ENCODE data around the gene MXRA8.
A peak's percentile ranks its signal among the peaks of the same experiment; 100 is the strongest.

The MXRA8 gene

DNA sequence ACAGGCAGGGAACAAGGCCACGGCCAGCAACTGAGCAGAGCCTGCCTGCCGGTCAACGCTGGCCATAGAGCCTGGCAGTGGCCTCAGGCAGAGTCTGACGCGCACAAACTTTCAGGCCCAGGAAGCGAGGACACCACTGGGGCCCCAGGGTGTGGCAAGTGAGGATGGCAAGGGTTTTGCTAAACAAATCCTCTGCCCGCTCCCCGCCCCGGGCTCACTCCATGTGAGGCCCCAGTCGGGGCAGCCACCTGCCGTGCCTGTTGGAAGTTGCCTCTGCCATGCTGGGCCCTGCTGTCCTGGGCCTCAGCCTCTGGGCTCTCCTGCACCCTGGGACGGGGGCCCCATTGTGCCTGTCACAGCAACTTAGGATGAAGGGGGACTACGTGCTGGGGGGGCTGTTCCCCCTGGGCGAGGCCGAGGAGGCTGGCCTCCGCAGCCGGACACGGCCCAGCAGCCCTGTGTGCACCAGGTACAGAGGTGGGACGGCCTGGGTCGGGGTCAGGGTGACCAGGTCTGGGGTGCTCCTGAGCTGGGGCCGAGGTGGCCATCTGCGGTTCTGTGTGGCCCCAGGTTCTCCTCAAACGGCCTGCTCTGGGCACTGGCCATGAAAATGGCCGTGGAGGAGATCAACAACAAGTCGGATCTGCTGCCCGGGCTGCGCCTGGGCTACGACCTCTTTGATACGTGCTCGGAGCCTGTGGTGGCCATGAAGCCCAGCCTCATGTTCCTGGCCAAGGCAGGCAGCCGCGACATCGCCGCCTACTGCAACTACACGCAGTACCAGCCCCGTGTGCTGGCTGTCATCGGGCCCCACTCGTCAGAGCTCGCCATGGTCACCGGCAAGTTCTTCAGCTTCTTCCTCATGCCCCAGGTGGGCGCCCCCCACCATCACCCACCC is 27.0 kb downstream of the MXRA8 start, which contains the start of gene TAS1R3:
Gene TAS1R3 (plus strand): TSS at position 213 of the 898 bp plus-strand sequence. CDS start 66 bp downstream, at position 279.
- Mint-ChIP-seq H3K36me3 (ENCODE audit: insufficient read depth) (peaks cover 7% of the 10 kb centered on the region), H3K4me3 (no peak within 1 kb of the TSS), H3K27me3 (no peaks in the 10 kb centered on the region), H3K4me1 (peaks cover 2% of the 10 kb centered on the region), H3K9me3 (no peaks in the 10 kb centered on the region), H3K27ac (ENCODE audit: low read depth) (no peak within 1 kb of the TSS)
- no peak for ATAC-seq (replicated peaks; ENCODE audit: extremely low read depth, poor library complexity, severe bottlenecking)
- no peak for DNase-seq (ENCODE audit: low spot score in 2 of 2)

GRCh38 chr1:1330366-1331067 is 27.8 kb downstream of the MXRA8 start:
- no peak for ATAC-seq (replicated peaks; ENCODE audit: extremely low read depth, poor library complexity, severe bottlenecking)
- peaks cover 6% of the 10 kb centered on the region for H3K4me1 Mint-ChIP-seq
- no peaks in the 10 kb centered on the region for H3K27me3 Mint-ChIP-seq
- no peak overlapping the region for H3K4me3 Mint-ChIP-seq
- no peak for DNase-seq (ENCODE audit: low spot score in 2 of 2)
- peaks cover 12% of the 10 kb centered on the region for H3K36me3 Mint-ChIP-seq (ENCODE audit: insufficient read depth)
- H3K9me3 Mint-ChIP-seq: no peaks in the 10 kb centered on the region
- H3K27ac Mint-ChIP-seq (ENCODE audit: low read depth): no peak overlapping the region

DNA sequence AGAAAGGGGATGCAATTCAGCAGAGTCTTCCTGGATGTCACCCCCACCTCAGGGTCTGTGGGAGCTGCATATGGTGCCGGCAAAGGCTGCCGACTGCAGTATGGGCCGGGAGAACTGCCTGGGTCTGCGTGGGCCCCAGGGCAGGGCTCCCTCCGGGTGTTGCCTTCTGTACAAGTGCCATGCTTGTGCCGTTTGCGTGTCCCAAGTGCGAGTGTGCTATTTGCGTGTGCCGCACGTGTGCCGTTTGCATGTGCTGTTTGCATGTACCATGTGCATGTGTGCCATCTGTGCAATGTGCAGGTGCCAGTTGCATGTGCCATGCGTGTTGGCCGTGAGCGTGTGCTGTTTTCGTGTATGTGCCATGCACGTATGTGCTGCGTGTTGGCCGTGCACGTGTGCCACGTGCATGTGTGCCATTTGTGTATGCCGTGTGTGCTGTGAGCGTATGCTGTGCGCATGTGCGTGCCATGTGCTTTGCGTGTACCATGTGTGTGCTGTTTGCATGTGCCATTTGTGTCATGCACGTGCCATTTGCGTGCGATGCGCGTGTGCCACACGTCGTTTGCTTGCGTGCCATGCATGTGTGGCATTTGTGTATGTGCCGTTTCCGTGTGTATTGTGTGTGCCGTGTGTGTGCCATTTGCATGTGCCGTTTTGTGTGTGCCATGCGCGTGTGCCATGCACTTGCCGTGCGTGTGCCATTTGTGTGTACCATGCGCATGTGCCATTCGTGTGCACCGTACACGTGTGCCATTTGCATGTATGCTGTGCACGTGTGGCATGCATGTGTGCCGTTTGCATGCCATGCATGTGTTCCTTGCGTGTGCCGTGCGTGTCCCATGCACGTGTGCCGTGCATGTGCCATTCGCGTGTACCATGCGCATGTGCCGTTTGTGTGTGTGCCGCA is 28.8 kb downstream of the MXRA8 start:
- Mint-ChIP-seq H3K4me1 (peaks cover 8% of the 10 kb centered on the region), H3K9me3 (no peaks in the 10 kb centered on the region), H3K27ac (ENCODE audit: low read depth) (no peak overlapping the region), H3K36me3 (ENCODE audit: insufficient read depth) (peaks cover 12% of the 10 kb centered on the region), H3K27me3 (no peaks in the 10 kb centered on the region), H3K4me3 (no peak overlapping the region)
- DNase-seq (ENCODE audit: low spot score in 2 of 2) (no peak), ATAC-seq (replicated peaks; ENCODE audit: extremely low read depth, poor library complexity, severe bottlenecking) (no peak)

DNA sequence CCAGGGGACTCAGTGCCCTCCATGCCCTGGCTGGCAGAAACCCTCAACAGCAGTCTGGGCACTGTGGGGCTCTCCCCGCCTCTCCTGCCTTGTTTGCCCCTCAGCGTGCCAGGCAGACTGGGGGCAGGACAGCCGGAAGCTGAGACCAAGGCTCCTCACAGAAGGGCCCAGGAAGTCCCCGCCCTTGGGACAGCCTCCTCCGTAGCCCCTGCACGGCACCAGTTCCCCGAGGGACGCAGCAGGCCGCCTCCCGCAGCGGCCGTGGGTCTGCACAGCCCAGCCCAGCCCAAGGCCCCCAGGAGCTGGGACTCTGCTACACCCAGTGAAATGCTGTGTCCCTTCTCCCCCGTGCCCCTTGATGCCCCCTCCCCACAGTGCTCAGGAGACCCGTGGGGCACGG is 30.1 kb downstream of the MXRA8 start:
- peaks cover 11% of the 10 kb centered on the region for H3K36me3 Mint-ChIP-seq (ENCODE audit: insufficient read depth)
- no peak for DNase-seq (ENCODE audit: low spot score in 2 of 2)
- H3K27ac Mint-ChIP-seq (ENCODE audit: low read depth): no peak overlapping the region
- H3K4me1 Mint-ChIP-seq: peaks cover 17% of the 10 kb centered on the region
- no peak for ATAC-seq (replicated peaks; ENCODE audit: extremely low read depth, poor library complexity, severe bottlenecking)
- H3K27me3 Mint-ChIP-seq: no peaks in the 10 kb centered on the region
- H3K9me3 Mint-ChIP-seq: no peaks in the 10 kb centered on the region
- H3K4me3 Mint-ChIP-seq: no peak overlapping the region

DNA sequence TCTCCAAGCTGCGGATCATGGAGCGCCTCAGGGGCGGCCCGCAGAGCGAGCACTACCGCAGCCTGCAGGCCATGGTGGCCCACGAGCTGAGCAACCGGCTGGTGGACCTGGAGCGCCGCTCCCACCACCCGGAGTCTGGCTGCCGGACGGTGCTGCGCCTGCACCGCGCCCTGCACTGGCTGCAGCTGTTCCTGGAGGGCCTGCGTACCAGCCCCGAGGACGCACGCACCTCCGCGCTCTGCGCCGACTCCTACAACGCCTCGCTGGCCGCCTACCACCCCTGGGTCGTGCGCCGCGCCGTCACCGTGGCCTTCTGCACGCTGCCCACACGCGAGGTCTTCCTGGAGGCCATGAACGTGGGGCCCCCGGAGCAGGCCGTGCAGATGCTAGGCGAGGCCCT is 31.1 kb downstream of the MXRA8 start:
- Mint-ChIP-seq H3K4me1 (peaks cover 27% of the 10 kb centered on the region), H3K36me3 (ENCODE audit: insufficient read depth) (peaks cover 11% of the 10 kb centered on the region), H3K9me3 (no peaks in the 10 kb centered on the region), H3K4me3 (no peak overlapping the region), H3K27me3 (no peaks in the 10 kb centered on the region), H3K27ac (ENCODE audit: low read depth) (no peak overlapping the region)
- ATAC-seq (replicated peaks; ENCODE audit: extremely low read depth, poor library complexity, severe bottlenecking): no peak
- DNase-seq (ENCODE audit: low spot score in 2 of 2): no peak

DNA sequence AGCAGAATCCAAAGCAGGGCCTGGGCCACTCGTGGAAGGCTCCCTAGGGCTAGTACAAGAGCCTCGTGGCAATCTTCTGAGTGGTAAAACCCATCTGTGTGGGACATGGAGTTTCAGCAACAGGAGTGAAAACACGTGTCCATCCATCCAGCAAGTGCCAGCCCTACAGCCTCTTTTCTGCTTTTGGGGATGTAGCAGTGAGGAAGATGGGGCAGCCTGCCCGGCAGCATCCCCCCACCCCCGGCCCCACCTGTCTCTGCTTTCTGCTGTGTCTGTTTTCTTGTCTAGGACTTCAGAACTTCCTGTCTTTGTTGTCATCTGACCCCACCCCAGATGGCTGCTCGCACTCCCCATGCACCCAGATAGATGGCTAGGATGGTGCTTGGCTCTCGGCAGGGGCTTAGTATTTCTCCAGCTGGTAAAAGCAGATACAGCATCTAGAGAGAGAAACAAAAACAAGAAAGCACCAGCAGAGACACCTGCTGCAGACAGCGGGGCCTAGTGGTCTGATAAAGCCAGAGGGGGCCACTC is 32.2 kb downstream of the MXRA8 start:
- H3K27me3 Mint-ChIP-seq: no peaks in the 10 kb centered on the region
- DNase-seq (ENCODE audit: low spot score in 2 of 2) (no peak), ATAC-seq (replicated peaks; ENCODE audit: extremely low read depth, poor library complexity, severe bottlenecking) (no peak)
- peaks cover 13% of the 10 kb centered on the region for H3K36me3 Mint-ChIP-seq (ENCODE audit: insufficient read depth)
- H3K4me3 Mint-ChIP-seq: peak overlapping the region; percentile 84
- H3K4me1 Mint-ChIP-seq: peaks cover 31% of the 10 kb centered on the region
- no peak overlapping the region for H3K27ac Mint-ChIP-seq (ENCODE audit: low read depth)
- no peaks in the 10 kb centered on the region for H3K9me3 Mint-ChIP-seq

DNA sequence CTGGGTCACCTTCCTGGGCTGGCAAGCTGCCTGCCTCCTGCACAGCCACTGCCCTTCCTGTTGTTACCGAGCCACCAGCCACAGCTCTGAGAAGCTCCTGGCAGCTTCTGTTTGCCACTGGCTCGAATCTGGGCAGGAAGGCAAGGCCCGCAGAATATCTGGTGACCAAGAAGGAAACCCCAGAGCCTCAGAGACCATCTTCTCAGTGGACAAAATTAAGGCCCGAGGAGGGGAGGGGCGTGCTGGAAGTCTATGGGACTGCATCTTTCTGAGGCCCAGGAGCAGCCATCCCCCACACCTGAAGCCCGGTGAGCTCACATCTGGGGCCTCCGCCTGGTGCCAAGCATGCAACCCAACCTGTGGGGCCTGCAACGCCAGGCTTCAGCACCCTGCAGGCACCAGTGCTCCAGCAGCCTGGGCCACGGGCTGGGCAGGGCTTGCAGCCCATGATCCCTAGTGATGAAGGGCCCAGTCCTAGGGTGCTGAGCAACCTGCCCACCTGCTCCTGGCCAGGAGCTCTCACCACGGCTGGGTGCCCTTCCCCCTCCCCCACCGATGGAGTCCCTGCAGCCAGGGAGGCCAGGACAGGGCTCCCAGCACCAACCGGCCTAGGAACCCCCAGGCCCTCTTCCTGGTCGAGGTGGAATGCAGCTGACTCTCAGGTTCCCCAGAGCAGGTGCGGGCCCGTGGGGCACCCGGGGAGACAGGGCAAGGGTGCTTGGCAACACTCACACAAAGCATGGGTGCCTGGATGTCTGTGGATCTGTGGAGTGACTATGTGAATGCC is 32.9 kb downstream of the MXRA8 start:
- Mint-ChIP-seq H3K4me3 (peak overlapping the region; percentile 84), H3K36me3 (ENCODE audit: insufficient read depth) (peaks cover 13% of the 10 kb centered on the region), H3K27me3 (no peaks in the 10 kb centered on the region), H3K27ac (ENCODE audit: low read depth) (peak overlapping the region; percentile 89), H3K9me3 (no peaks in the 10 kb centered on the region), H3K4me1 (peaks cover 31% of the 10 kb centered on the region)
- no peak for ATAC-seq (replicated peaks; ENCODE audit: extremely low read depth, poor library complexity, severe bottlenecking)
- DNase-seq (ENCODE audit: low spot score in 2 of 2): no peak

- H3K36me3 Mint-ChIP-seq (ENCODE audit: insufficient read depth): peaks cover 13% of the 10 kb centered on the region
- H3K4me3 Mint-ChIP-seq: peak within 1 kb of the TSS; percentile 84
- peak; percentile 90 to 91 for DNase-seq (ENCODE audit: low spot score in 2 of 2)
- H3K4me1 Mint-ChIP-seq: peaks cover 36% of the 10 kb centered on the region
- peak within 1 kb of the TSS; percentile 89 for H3K27ac Mint-ChIP-seq (ENCODE audit: low read depth)
- H3K9me3 Mint-ChIP-seq: no peaks in the 10 kb centered on the region
- peak; percentile 90 for ATAC-seq (replicated peaks; ENCODE audit: extremely low read depth, poor library complexity, severe bottlenecking)
- H3K27me3 Mint-ChIP-seq: no peaks in the 10 kb centered on the region
Observed at GRCh38 chr1:1324524-1325287, 33.6 kb downstream of the MXRA8 start, which contains the start of the genes CPTP and INTS11. Gene CPTP, plus strand, starts transcription at chr1:1324802. Its CDS starts 2,109 bp downstream, at chr1:1326911. Gene INTS11, minus strand, starts transcription at chr1:1324660. Its CDS starts 52 bp downstream, at chr1:1324608.

GRCh38 chr1:1324084-1324523 is 34.3 kb downstream of the MXRA8 start:
- Mint-ChIP-seq H3K36me3 (ENCODE audit: insufficient read depth) (peaks cover 18% of the 10 kb centered on the region), H3K4me1 (peaks cover 36% of the 10 kb centered on the region), H3K27me3 (no peaks in the 10 kb centered on the region), H3K9me3 (no peaks in the 10 kb centered on the region), H3K27ac (ENCODE audit: low read depth) (peak overlapping the region; percentile 89), H3K4me3 (peak overlapping the region; percentile 84)
- ATAC-seq (replicated peaks; ENCODE audit: extremely low read depth, poor library complexity, severe bottlenecking) (peak; percentile 41), DNase-seq (ENCODE audit: low spot score in 2 of 2) (no peak)

- DNase-seq (ENCODE audit: low spot score in 2 of 2) (no peak), ATAC-seq (replicated peaks; ENCODE audit: extremely low read depth, poor library complexity, severe bottlenecking) (no peak)
- Mint-ChIP-seq H3K9me3 (no peaks in the 10 kb centered on the region), H3K4me1 (peaks cover 36% of the 10 kb centered on the region), H3K4me3 (peak overlapping the region; percentile 84), H3K27ac (ENCODE audit: low read depth) (no peak overlapping the region), H3K36me3 (ENCODE audit: insufficient read depth) (peaks cover 23% of the 10 kb centered on the region), H3K27me3 (no peaks in the 10 kb centered on the region)
Observed at GRCh38 chr1:1322952-1323351, 35.4 kb downstream of the MXRA8 start.

- Mint-ChIP-seq H3K4me1 (peaks cover 36% of the 10 kb centered on the region), H3K9me3 (no peaks in the 10 kb centered on the region), H3K27ac (ENCODE audit: low read depth) (no peak overlapping the region), H3K4me3 (peak overlapping the region; percentile 84), H3K27me3 (no peaks in the 10 kb centered on the region), H3K36me3 (ENCODE audit: insufficient read depth) (peaks cover 24% of the 10 kb centered on the region)
- DNase-seq (ENCODE audit: low spot score in 2 of 2) (no peak), ATAC-seq (replicated peaks; ENCODE audit: extremely low read depth, poor library complexity, severe bottlenecking) (no peak)
Observed at GRCh38 chr1:1322418-1322817, 35.9 kb downstream of the MXRA8 start.

Measured in central memory CD8-positive, alpha-beta T cell (primary cell).